HEK293 (cell line): Measurements from ENCODE around the gene KLRF1.

ENCODE experiments used
- CTCF ChIA-PET: fragments of 350-600 bp; formaldehyde crosslinking; extraction: SDS; loops from one replicate; lab custom pipeline; 2021; ENCODE audit warnings: antibody characterized with exemption; lab: Yijun Ruan, JAX
- POLR2A ChIA-PET: fragments of 300-600 bp; formaldehyde crosslinking; extraction: SDS; loops from one replicate; lab custom pipeline; 2020; ENCODE audit warnings: antibody characterized with exemption, inconsistent platforms; lab: Yijun Ruan, JAX
- H3K27ac ChIP-seq: fragments of 200-500 bp; sonication (Bioruptor generic); 2 replicates; pipeline ENCODE4 v1.5.1; 2014; ENCODE audit warnings: low read depth, low read length, control low read depth, inconsistent platforms; ENCODE audit errors: extremely low read depth
- H3K36me3 ChIP-seq, 2 experiments: fragments of 200-500 bp in 1 of 2; sonication (Bioruptor generic) in 1 of 2; 1 replicate in 1 of 2; 2 replicates in 1 of 2; pipeline ENCODE4 v1.5.1; 2014 to 2017; ENCODE audit warnings: inconsistent platforms in 2 of 2, low read length in 2 of 2; ENCODE audit not compliant: control insufficient read depth in 2 of 2, insufficient read depth in 1 of 2
- H3K4me1 ChIP-seq: fragments of 200-500 bp; sonication (Bioruptor generic); 2 replicates; pipeline ENCODE4 v1.5.1; 2014; ENCODE audit warnings: mild to moderate bottlenecking, low read length, inconsistent platforms; ENCODE audit not compliant: control insufficient read depth, insufficient read depth
- H3K4me3 ChIP-seq: 2 replicates; pipeline ENCODE4 v1.5.1; 2011; ENCODE audit warnings: low read depth, mild to moderate bottlenecking, control low read depth, low read length, moderate library complexity
- H3K9me3 ChIP-seq: fragments of 200-500 bp; sonication (Bioruptor generic); 2 replicates; pipeline ENCODE4 v1.5.1; 2014; ENCODE audit warnings: low read depth, low read length, inconsistent platforms; ENCODE audit not compliant: control insufficient read depth, insufficient read depth
- BCL11B ChIP-seq: fragments of 450-650 bp; formaldehyde crosslinking; IDR thresholded peaks from 2 replicates; pipeline ENCODE4 v1.5.1; 2016; ENCODE audit warnings: low read depth, missing biosample characterization, missing genetic modification characterization
- IKZF3 ChIP-seq: fragments of 450-650 bp; IDR thresholded peaks from 2 replicates; pipeline ENCODE4 v1.5.0; 2018; ENCODE audit warnings: missing biosample characterization, mild to moderate bottlenecking, missing genetic modification characterization, moderate library complexity
- KLF10 ChIP-seq: fragments of 450-650 bp; IDR thresholded peaks from 2 replicates; pipeline ENCODE4 v1.5.1; 2018; ENCODE audit warnings: missing biosample characterization, mild to moderate bottlenecking, missing genetic modification characterization
- PBX3 ChIP-seq: sonication (generic); formaldehyde crosslinking; IDR thresholded peaks from 2 replicates; pipeline ENCODE4 v1.8.1; 2022; ENCODE audit warnings: mild to moderate bottlenecking, moderate library complexity, missing genetic modification reagents
- SALL2 ChIP-seq: fragments of 450-650 bp; formaldehyde crosslinking; IDR thresholded peaks from 2 replicates; pipeline ENCODE4 v1.5.0; 2017; ENCODE audit warnings: missing biosample characterization, mild to moderate bottlenecking, missing genetic modification characterization, borderline replicate concordance
- ZBTB1 ChIP-seq: fragments of 450-650 bp; formaldehyde crosslinking; IDR thresholded peaks from 2 replicates; pipeline ENCODE4 v1.5.1; 2016; ENCODE audit warnings: missing biosample characterization, missing genetic modification characterization
- ZBTB44 ChIP-seq: fragments of 450-650 bp; IDR thresholded peaks from 2 replicates; pipeline ENCODE4 v1.5.1; 2018; ENCODE audit warnings: missing biosample characterization, mild to moderate bottlenecking, missing genetic modification characterization
- ZEB2 ChIP-seq: fragments of 450-650 bp; formaldehyde crosslinking; IDR thresholded peaks from 2 replicates; pipeline ENCODE4 v1.5.1; 2016; ENCODE audit warnings: missing biosample characterization, missing genetic modification characterization
- ZNF10 ChIP-seq: fragments of 450-650 bp; formaldehyde crosslinking; IDR thresholded peaks from 2 replicates; pipeline ENCODE4 v1.5.1; 2017; ENCODE audit warnings: missing biosample characterization, missing genetic modification characterization
- ZNF223 ChIP-seq: fragments of 450-650 bp; formaldehyde crosslinking; IDR thresholded peaks from 2 replicates; pipeline ENCODE4 v1.5.1; 2016; ENCODE audit warnings: missing biosample characterization, missing genetic modification characterization
- ZNF266 ChIP-seq: fragments of 450-650 bp; formaldehyde crosslinking; IDR thresholded peaks from 2 replicates; pipeline ENCODE4 v1.5.1; 2016; ENCODE audit warnings: missing biosample characterization, missing genetic modification characterization, low read depth
- ZNF423 ChIP-seq: fragments of 450-650 bp; formaldehyde crosslinking; IDR thresholded peaks from 2 replicates; pipeline ENCODE4 v1.5.1; 2016; ENCODE audit warnings: missing biosample characterization, missing genetic modification characterization
- ZNF473 ChIP-seq: fragments of 450-650 bp; formaldehyde crosslinking; IDR thresholded peaks from 2 replicates; pipeline ENCODE4 v1.5.1; 2017; ENCODE audit warnings: missing biosample characterization, missing genetic modification characterization
- ZNF488 ChIP-seq: fragments of 450-650 bp; formaldehyde crosslinking; IDR thresholded peaks from 2 replicates; pipeline ENCODE4 v1.5.1; 2016; ENCODE audit warnings: missing biosample characterization, missing genetic modification characterization
- ZNF518A ChIP-seq: fragments of 450-650 bp; formaldehyde crosslinking; conservative IDR thresholded peaks from 2 replicates; pipeline ENCODE4 v1.5.1; 2016; ENCODE audit warnings: low read depth, missing biosample characterization, missing genetic modification characterization
- ZNF544 ChIP-seq: fragments of 450-650 bp; formaldehyde crosslinking; IDR thresholded peaks from 2 replicates; pipeline ENCODE4 v1.5.0; 2017; ENCODE audit warnings: missing biosample characterization, missing genetic modification characterization
- ZNF624 ChIP-seq: fragments of 450-650 bp; formaldehyde crosslinking; IDR thresholded peaks from 2 replicates; pipeline ENCODE4 v1.5.1; 2017; ENCODE audit warnings: missing biosample characterization, missing genetic modification characterization
- ZNF639 ChIP-seq: fragments of 450-650 bp; formaldehyde crosslinking; IDR thresholded peaks from 2 replicates; pipeline ENCODE4 v1.5.1; 2016; ENCODE audit warnings: missing biosample characterization, missing genetic modification characterization
- ZNF658 ChIP-seq: fragments of 450-650 bp; formaldehyde crosslinking; IDR thresholded peaks from 2 replicates; pipeline ENCODE4; 2016; ENCODE audit warnings: missing biosample characterization, missing genetic modification characterization
- ZNF701 ChIP-seq: fragments of 450-650 bp; formaldehyde crosslinking; IDR thresholded peaks from 2 replicates; pipeline ENCODE4 v1.5.1; 2016; ENCODE audit warnings: missing biosample characterization, missing genetic modification characterization
- ZNF777 ChIP-seq: fragments of 450-650 bp; formaldehyde crosslinking; IDR thresholded peaks from 2 replicates; pipeline ENCODE4 v1.5.1; 2017; ENCODE audit warnings: missing biosample characterization, missing genetic modification characterization, borderline replicate concordance
- ZNF785 ChIP-seq: fragments of 450-650 bp; formaldehyde crosslinking; IDR thresholded peaks from 2 replicates; pipeline ENCODE4 v1.5.1; 2016; ENCODE audit warnings: missing biosample characterization, missing genetic modification characterization
- ZSCAN16 ChIP-seq: fragments of 450-650 bp; formaldehyde crosslinking; IDR thresholded peaks from 2 replicates; pipeline ENCODE4 v1.5.1; 2016; ENCODE audit warnings: missing biosample characterization, missing genetic modification characterization

The KLRF1 gene

GRCh38 chr12:9843407-9843806 is 16.1 kb downstream of the KLRF1 start (continued):
- TF ChIP-seq ZNF544 (no peak), KLF10 (no peak)

GRCh38 chr12:9848899-9849298 is 21.6 kb downstream of the KLRF1 start:
- POLR2A ChIA-PET: no interaction called here
- H3K9me3 ChIP-seq: no peaks in the 10 kb centered on the region
- H3K4me3 ChIP-seq: no peak overlapping the region
- no peak overlapping the region for H3K27ac ChIP-seq
- H3K36me3 ChIP-seq: no peaks in the 10 kb centered on the region
- CTCF ChIA-PET: no interaction called here
- H3K4me1 ChIP-seq: no peaks in the 10 kb centered on the region
- no peak for TF ChIP-seq ZBTB44 (tag by site-specific recombination)
- TF ChIP-seq ZNF518A (tag by site-specific recombination): no peak
- no peak for TF ChIP-seq IKZF3 (tag by site-specific recombination)
- TF ChIP-seq ZNF658: no peak
- TF ChIP-seq ZNF473 (tag by site-specific recombination): no peak
- no peak for TF ChIP-seq ZBTB1
- TF ChIP-seq ZNF266 (tag by site-specific recombination): no peak
- TF ChIP-seq PBX3: no peak
- TF ChIP-seq ZNF488 (tag by site-specific recombination): no peak
- no peak for TF ChIP-seq ZNF785
- TF ChIP-seq ZNF624 (tag by site-specific recombination): no peak

GRCh38 chr12:9851050-9851449 is 23.8 kb downstream of the KLRF1 start:
- Histone ChIP-seq H3K4me1 (no peaks in the 10 kb centered on the region), H3K9me3 (no peaks in the 10 kb centered on the region), H3K27ac (no peak overlapping the region), H3K4me3 (no peak overlapping the region), H3K36me3 (no peaks in the 10 kb centered on the region)
- CTCF ChIA-PET: interaction anchor here (0.6 kb wide), 1 partner anchor 83 kb away, joined by 5 read pairs; no protein-coding TSS in a partner anchor
- POLR2A ChIA-PET: interaction anchor here (0.7 kb wide), 1 partner anchor 140 kb away, joined by 3 read pairs; no protein-coding TSS in a partner anchor
- no peak for TF ChIP-seq BCL11B (tag by site-specific recombination)
- no peak for TF ChIP-seq SALL2 (tag by site-specific recombination)
- no peak for TF ChIP-seq ZNF777 (tag by site-specific recombination)
- TF ChIP-seq ZNF423 (tag by site-specific recombination): no peak
- no peak for TF ChIP-seq PBX3
- no peak for TF ChIP-seq ZNF223 (tag by site-specific recombination)
- no peak for TF ChIP-seq ZEB2 (tag by site-specific recombination)
- TF ChIP-seq ZNF639 (tag by site-specific recombination): no peak
- TF ChIP-seq ZNF701: no peak
- no peak for TF ChIP-seq ZNF10 (tag by site-specific recombination)
- no peak for TF ChIP-seq ZSCAN16
